Naive thymus-derived CD4-positive, alpha-beta T cell (primary cell): Measurements from ENCODE around the gene SLC44A1. TPM values are rescaled to one million over a fixed set of nuclear protein-coding genes. Genes with fewer than 3 reads are reported as not detected.
A peak's percentile ranks its signal among the peaks of the same experiment; 100 is the strongest.

Source experiments
- ATAC-seq: fragments of 150-1000 bp; cut with Tn5 transposase; 2 replicates; pipeline ENCODE4 v1.10.0; 2021; ENCODE audit warnings: mild to moderate bottlenecking, moderate library complexity
- CTCF ChIA-PET: fragments of 350-600 bp; sonication (Branson Sonifier 250); formaldehyde crosslinking; loops from one replicate; lab custom pipeline; 2021; ENCODE audit warnings: antibody characterized with exemption; lab: Charles Lee
- POLR2A ChIA-PET: fragments of 350-600 bp; sonication (Branson Sonifier 250); formaldehyde crosslinking; loops from one replicate; lab custom pipeline; 2021; ENCODE audit warnings: antibody characterized with exemption, inconsistent platforms; lab: Charles Lee
- DNase-seq, 9 donors: peaks; one replicate each; pipeline versions ENCODE4 v3.0.0 to v3.0.0-alpha.2; 2020 to 2022; ENCODE audit warnings: mixed read lengths in 1 of 9
- H3K27ac ChIP-seq: one replicate; pipeline ENCODE4 v1.7.0; 2013; ENCODE audit warnings: mild to moderate bottlenecking, low read depth, low read length, moderate library complexity
- H3K27me3 ChIP-seq, 2 donors: one replicate each; pipeline ENCODE4 v1.7.0; 2013; ENCODE audit warnings: low read length in 2 of 2, mild to moderate bottlenecking in 2 of 2, moderate library complexity in 2 of 2; ENCODE audit not compliant: control insufficient read depth in 2 of 2, insufficient read depth in 2 of 2
- H3K36me3 ChIP-seq, 3 experiments: 1 replicate in 2 of 3; 2 replicates in 1 of 3; pipeline ENCODE4 v1.7.0; 2013; ENCODE audit warnings: low read length in 3 of 3, mild to moderate bottlenecking in 3 of 3, moderate library complexity in 1 of 3; ENCODE audit not compliant: insufficient read depth in 3 of 3, control insufficient read depth in 2 of 3
- H3K4me1 ChIP-seq, 2 donors: one replicate each; pipeline ENCODE4 v1.7.0; 2013; ENCODE audit warnings: low read length in 2 of 2, mild to moderate bottlenecking in 2 of 2, moderate library complexity in 1 of 2; ENCODE audit not compliant: control insufficient read depth in 2 of 2, insufficient read depth in 2 of 2
- H3K4me3 ChIP-seq: 2 replicates; pipeline ENCODE4 v1.7.0; 2013; ENCODE audit warnings: mild to moderate bottlenecking, low read length
- H3K9me3 ChIP-seq, 3 experiments: 1 replicate in 2 of 3; 2 replicates in 1 of 3; pipeline ENCODE4 v1.7.0; 2013; ENCODE audit warnings: low read length in 3 of 3; ENCODE audit not compliant: control insufficient read depth in 2 of 3
- H3K27ac Mint-ChIP-seq, 9 donors: one replicate each; pipeline ENCODE4 v1.8.0; 2020 to 2022; ENCODE audit warnings: mixed read lengths in 9 of 9, mild to moderate bottlenecking in 8 of 9, moderate library complexity in 5 of 9, inconsistent platforms in 2 of 9
- H3K27me3 Mint-ChIP-seq, 5 donors: one replicate each; pipeline ENCODE4 v1.8.0; 2021 to 2022; ENCODE audit warnings: mixed read lengths in 5 of 5, mild to moderate bottlenecking in 1 of 5
- H3K36me3 Mint-ChIP-seq, 5 donors: one replicate each; pipeline ENCODE4 v1.8.0; 2020 to 2022; ENCODE audit warnings: mixed read lengths in 5 of 5, mild to moderate bottlenecking in 3 of 5, inconsistent platforms in 1 of 5
- H3K4me1 Mint-ChIP-seq, 7 donors: one replicate each; pipeline ENCODE4 v1.8.0; 2020 to 2022; ENCODE audit warnings: mixed read lengths in 7 of 7, mild to moderate bottlenecking in 3 of 7, inconsistent platforms in 1 of 7
- H3K4me3 Mint-ChIP-seq, 10 donors: one replicate each; pipeline ENCODE4 v1.8.0; 2020 to 2022; ENCODE audit warnings: mild to moderate bottlenecking in 10 of 10, mixed read lengths in 10 of 10, moderate library complexity in 6 of 10, inconsistent platforms in 2 of 10
- H3K9me3 Mint-ChIP-seq, 11 donors: one replicate each; pipeline ENCODE4 v1.8.0; 2020 to 2022; ENCODE audit warnings: mixed read lengths in 11 of 11, mild to moderate bottlenecking in 4 of 11, inconsistent platforms in 1 of 11, moderate library complexity in 1 of 11
- intact Hi-C, 2 donors: fragments of 100-400 bp; cut with micrococcal nuclease; formaldehyde crosslinking; loops; one replicate each; pipeline ENCODE4 v1.15.1; 2023
- polyA plus RNA-seq, 2 donors: library from polyadenylated mRNA; unstranded; fragments of 300-500 nt; fragmentation: Illumina TruSeq; gene quantifications; one replicate each; pipeline ENCODE4 v1.2.3, GENCODE V29; 2021
- total RNA-seq, 6 experiments: library from RNA in 5 of 6; stranded (reverse) in 5 of 6; gene quantifications; 1 replicate in 5 of 6; 2 replicates in 1 of 6; pipeline ENCODE4 v1.2.3 and lab custom pipeline; 2021 to 2026

The SLC44A1 gene
- total and polyA plus RNA-seq, 7 experiments from 2014 or later, result 7.7 to 21.8 (median 13.7) TPM

- intact Hi-C loops, result loop anchor here (2.0 to 10.0 kb wide), 9 partner anchors 47 to 483 kb away; partner anchors contain the start of genes FKTN (in 1 of the 2) and NIPSNAP3B (in 1 of the 2)
- Mint-ChIP-seq H3K27me3 (peaks cover 0 to 74% (median 0%) of the 10 kb centered on the region in 5 donors), H3K4me3 (peak overlapping the region; percentile 90 to 97 (median 92)), H3K36me3 (peaks cover 0 to 2% (median 0%) of the 10 kb centered on the region in 5 donors), H3K4me1 (peaks cover 19 to 42% (median 29%) of the 10 kb centered on the region in 7 donors), H3K9me3 (no peaks in the 10 kb centered on the region), H3K27ac (peak overlapping the region; percentile 29 to 94 (median 85))
- Histone ChIP-seq H3K9me3 (no peaks in the 10 kb centered on the region), H3K27ac (peak overlapping the region; percentile 49), H3K36me3 (no peaks in the 10 kb centered on the region), H3K4me3 (peak overlapping the region; percentile 59), H3K4me1 (peaks cover 10% of the 10 kb centered on the region in 2 donors), H3K27me3 (no peaks in the 10 kb centered on the region)
- peak; percentile 34 to 70 (median 45) for DNase-seq
- peak; percentile 41 for ATAC-seq
- POLR2A ChIA-PET, result interaction anchor here (1.0 to 1.6 kb wide), 2 partner anchors 141 to 160 kb away, joined by 3 to 5 read pairs; no protein-coding TSS in a partner anchor
- CTCF ChIA-PET, result interaction anchor here (1.8 kb wide), 1 partner anchor 10 kb away, joined by 4 read pairs; no protein-coding TSS in a partner anchor
Measured at GRCh38 chr9:105245029-105245890, 809 bp downstream of the SLC44A1 start.

GRCh38 chr9:105245891-105246161 is 1.4 kb downstream of the SLC44A1 start:
- peak overlapping the region in 8 of 9 donors; percentile 29 to 94 (median 88) for H3K27ac Mint-ChIP-seq
- H3K4me1 Mint-ChIP-seq, result peaks cover 19 to 42% (median 29%) of the 10 kb centered on the region in 7 donors
- H3K4me3 Mint-ChIP-seq, result peak overlapping the region; percentile 90 to 97 (median 92)
- peaks cover 0 to 2% (median 0%) of the 10 kb centered on the region in 5 donors for H3K36me3 Mint-ChIP-seq
- Histone ChIP-seq H3K36me3 (no peaks in the 10 kb centered on the region), H3K27me3 (no peaks in the 10 kb centered on the region), H3K27ac (peak overlapping the region; percentile 49), H3K4me1 (peaks cover 10% of the 10 kb centered on the region in 2 donors), H3K9me3 (no peaks in the 10 kb centered on the region), H3K4me3 (peak overlapping the region; percentile 59)
- no peak for ATAC-seq
- DNase-seq, result no peak
- H3K9me3 Mint-ChIP-seq, result no peaks in the 10 kb centered on the region
- CTCF ChIA-PET, result interaction anchor here (1.8 kb wide), 1 partner anchor 9 kb away, joined by 4 read pairs; no protein-coding TSS in a partner anchor
- H3K27me3 Mint-ChIP-seq, result peaks cover 0 to 70% (median 0%) of the 10 kb centered on the region in 5 donors
- intact Hi-C loops, result loop anchor here (2.0 to 10.0 kb wide), 9 partner anchors 46 to 484 kb away; partner anchors contain the start of genes FKTN (in 1 of the 2) and NIPSNAP3B (in 1 of the 2)
- POLR2A ChIA-PET, result no interaction called here

GRCh38 chr9:105246656-105247173 is 2.3 kb downstream of the SLC44A1 start:
- ChIA-PET CTCF (no interaction called here), POLR2A (no interaction called here)
- H3K9me3 ChIP-seq, result no peaks in the 10 kb centered on the region
- H3K9me3 Mint-ChIP-seq, result no peaks in the 10 kb centered on the region
- H3K27ac ChIP-seq, result no peak overlapping the region
- peaks cover 10% of the 10 kb centered on the region in 2 donors for H3K4me1 ChIP-seq
- H3K4me1 Mint-ChIP-seq, result peaks cover 23 to 42% (median 31%) of the 10 kb centered on the region in 7 donors
- H3K27ac Mint-ChIP-seq, result peak overlapping the region in 3 of 9 donors; percentile 85 to 90 (median 90)
- peaks cover 0 to 61% (median 0%) of the 10 kb centered on the region in 5 donors for H3K27me3 Mint-ChIP-seq
- DNase-seq (no peak), ATAC-seq (no peak)
- no peaks in the 10 kb centered on the region for H3K27me3 ChIP-seq
- H3K4me3 ChIP-seq, result no peak overlapping the region
- H3K4me3 Mint-ChIP-seq, result peak overlapping the region in 1 of 10 donors; percentile 97
- H3K36me3 Mint-ChIP-seq, result peaks cover 0 to 4% (median 0%) of the 10 kb centered on the region in 5 donors
- intact Hi-C loops, result loop anchor here (5.0 to 10.0 kb wide), 4 partner anchors 46 to 484 kb away; partner anchors contain the start of gene NIPSNAP3B (in 1 of the 2)
- H3K36me3 ChIP-seq, result no peaks in the 10 kb centered on the region

GRCh38 chr9:105248691-105249090 is 4.2 kb downstream of the SLC44A1 start:
- H3K36me3 Mint-ChIP-seq, result peaks cover 0 to 4% (median 0%) of the 10 kb centered on the region in 5 donors
- intact Hi-C loops, result loop anchor here (5.0 to 10.0 kb wide), 4 partner anchors 44 to 486 kb away; partner anchors contain the start of gene NIPSNAP3B (in 1 of the 2)
- no peak overlapping the region for H3K4me3 ChIP-seq
- DNase-seq (no peak), ATAC-seq (no peak)
- H3K4me1 Mint-ChIP-seq, result peaks cover 15 to 30% (median 23%) of the 10 kb centered on the region in 7 donors
- peaks cover 0 to 41% (median 0%) of the 10 kb centered on the region in 5 donors for H3K27me3 Mint-ChIP-seq
- CTCF ChIA-PET, result no interaction called here
- peak overlapping the region in 1 of 9 donors; percentile 8 for H3K27ac Mint-ChIP-seq
- H3K9me3 ChIP-seq, result no peaks in the 10 kb centered on the region
- H3K9me3 Mint-ChIP-seq, result no peaks in the 10 kb centered on the region
- H3K36me3 ChIP-seq, result no peaks in the 10 kb centered on the region
- no peaks in the 10 kb centered on the region for H3K27me3 ChIP-seq
- H3K4me3 Mint-ChIP-seq, result no peak overlapping the region
- POLR2A ChIA-PET, result no interaction called here
- no peak overlapping the region for H3K27ac ChIP-seq
- peaks cover 4 to 9% of the 10 kb centered on the region in 2 donors for H3K4me1 ChIP-seq

GRCh38 chr9:105251133-105251532 is 6.7 kb downstream of the SLC44A1 start:
- ChIA-PET POLR2A (no interaction called here), CTCF (no interaction called here)
- H3K27ac ChIP-seq, result no peak overlapping the region
- ATAC-seq (no peak), DNase-seq (no peak)
- no peak overlapping the region for H3K4me3 ChIP-seq
- Mint-ChIP-seq H3K27me3 (peaks cover 0 to 24% (median 0%) of the 10 kb centered on the region in 5 donors), H3K4me1 (peaks cover 3 to 23% (median 12%) of the 10 kb centered on the region in 7 donors), H3K9me3 (no peaks in the 10 kb centered on the region), H3K4me3 (peak overlapping the region in 1 of 10 donors; percentile 10), H3K36me3 (peaks cover 0 to 11% (median 0%) of the 10 kb centered on the region in 5 donors), H3K27ac (peak overlapping the region in 2 of 9 donors; percentile 18)
- H3K27me3 ChIP-seq, result no peaks in the 10 kb centered on the region
- intact Hi-C loops, result no loop called here
- H3K4me1 ChIP-seq, result no peaks in the 10 kb centered on the region
- H3K9me3 ChIP-seq, result no peaks in the 10 kb centered on the region
- H3K36me3 ChIP-seq, result no peaks in the 10 kb centered on the region

- no peak overlapping the region for H3K27ac Mint-ChIP-seq
- no peaks in the 10 kb centered on the region for H3K9me3 Mint-ChIP-seq
- no peaks in the 10 kb centered on the region for H3K4me1 ChIP-seq
- intact Hi-C loops, result no loop called here
- no peak overlapping the region for H3K27ac ChIP-seq
- ATAC-seq (no peak), DNase-seq (no peak)
- POLR2A ChIA-PET, result interaction anchor here (0.6 kb wide), 1 partner anchor 244 kb away, joined by 3 read pairs; no protein-coding TSS in a partner anchor
- peaks cover 1 to 16% (median 6%) of the 10 kb centered on the region in 7 donors for H3K4me1 Mint-ChIP-seq
- peaks cover 0 to 17% (median 0%) of the 10 kb centered on the region in 5 donors for H3K27me3 Mint-ChIP-seq
- CTCF ChIA-PET, result no interaction called here
- no peaks in the 10 kb centered on the region for H3K9me3 ChIP-seq
- no peaks in the 10 kb centered on the region for H3K36me3 ChIP-seq
- H3K4me3 ChIP-seq, result no peak overlapping the region
- H3K4me3 Mint-ChIP-seq, result no peak overlapping the region
- H3K36me3 Mint-ChIP-seq, result peaks cover 0 to 11% (median 0%) of the 10 kb centered on the region in 5 donors
- H3K27me3 ChIP-seq, result no peaks in the 10 kb centered on the region
Measured at GRCh38 chr9:105251733-105252404, 7.4 kb downstream of the SLC44A1 start.
